Dendritic cell treated with granulocyte-macrophage colony-stimulating factor and Interleukin-4, amounts not matched to agents 40 ng/mL and 50 ng/mL, for 4 days (primary cell): ENCODE measurements around the gene CARD11.

Experiments used
- H3K27ac Mint-ChIP-seq: one replicate; pipeline ENCODE4 v1.8.0; 2022; ENCODE audit warnings: mild to moderate bottlenecking, mixed read lengths
- H3K27me3 Mint-ChIP-seq: one replicate; pipeline ENCODE4 v1.8.0; 2022; ENCODE audit warnings: mild to moderate bottlenecking, mixed read lengths
- H3K36me3 Mint-ChIP-seq: one replicate; pipeline ENCODE4 v1.8.0; 2022; ENCODE audit warnings: low read depth, mixed read lengths
- H3K4me1 Mint-ChIP-seq: one replicate; pipeline ENCODE4 v1.8.0; 2022; ENCODE audit warnings: low read depth, mixed read lengths
- H3K4me3 Mint-ChIP-seq: one replicate; pipeline ENCODE4 v1.8.0; 2022; ENCODE audit warnings: mild to moderate bottlenecking, moderate library complexity, mixed read lengths
- H3K9me3 Mint-ChIP-seq: one replicate; pipeline ENCODE4 v1.8.0; 2022; ENCODE audit warnings: mixed read lengths
- intact Hi-C: fragments of 100-400 bp; cut with micrococcal nuclease; formaldehyde crosslinking; loops from one replicate; pipeline ENCODE4 v1.15.0; 2022

CARD11 gene

DNA sequence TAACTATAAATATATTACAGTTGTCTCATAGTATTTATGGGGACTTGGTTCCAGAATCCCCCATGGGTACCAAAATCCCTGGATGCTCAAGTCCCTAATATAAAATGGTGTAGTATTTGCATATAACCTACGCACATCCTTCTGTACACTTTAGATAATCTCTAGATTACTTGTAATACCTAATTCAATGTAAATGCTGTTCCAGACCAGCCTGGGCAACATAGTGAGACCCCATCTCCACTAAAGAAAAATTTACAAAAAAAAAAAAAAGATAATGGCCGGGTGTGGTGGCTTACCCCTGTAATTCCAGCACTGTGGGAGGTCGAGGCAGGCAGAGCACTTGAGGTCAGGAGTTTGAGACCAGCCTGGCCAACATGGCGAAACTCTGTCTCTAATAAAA, 182.2 kb downstream of the CARD11 start:
- Mint-ChIP-seq H3K36me3 (no peaks in the 10 kb centered on the region), H3K4me1 (peaks cover 33% of the 10 kb centered on the region), H3K27ac (no peak overlapping the region), H3K9me3 (no peaks in the 10 kb centered on the region), H3K4me3 (no peak overlapping the region), H3K27me3 (peaks cover 35% of the 10 kb centered on the region)
- intact Hi-C loops: loop anchor here (10.0 kb wide), 1 partner anchor 443 kb away; the partner anchor contains the start of gene SDK1

- Mint-ChIP-seq H3K4me3 (no peak overlapping the region), H3K36me3 (no peaks in the 10 kb centered on the region), H3K9me3 (no peaks in the 10 kb centered on the region), H3K27ac (peak overlapping the region; percentile 30), H3K4me1 (peaks cover 35% of the 10 kb centered on the region), H3K27me3 (peaks cover 27% of the 10 kb centered on the region)
- intact Hi-C loops: loop anchor here (10.0 kb wide), 1 partner anchor 444 kb away; the partner anchor contains the start of gene SDK1
These were observed 183.0 kb downstream of the CARD11 start for GRCh38 chr7:2860627-2861133.

- no peak overlapping the region for H3K4me3 Mint-ChIP-seq
- intact Hi-C loops: loop anchor here (10.0 kb wide), 1 partner anchor 445 kb away; the partner anchor contains the start of gene SDK1
- H3K36me3 Mint-ChIP-seq: no peaks in the 10 kb centered on the region
These were observed 183.7 kb downstream of the CARD11 start for GRCh38 chr7:2859952-2860351.

GRCh38 chr7:2858621-2859020, 185.0 kb downstream of the CARD11 start:
- peaks cover 20% of the 10 kb centered on the region for H3K4me1 Mint-ChIP-seq
- H3K27ac Mint-ChIP-seq: no peak overlapping the region
- H3K27me3 Mint-ChIP-seq: peaks cover 27% of the 10 kb centered on the region
- no peak overlapping the region for H3K4me3 Mint-ChIP-seq
- H3K36me3 Mint-ChIP-seq: no peaks in the 10 kb centered on the region
- intact Hi-C loops: no loop called here
- H3K9me3 Mint-ChIP-seq: no peaks in the 10 kb centered on the region

More at GRCh38 chr7:2859952-2860351, 183.7 kb downstream of the CARD11 start:
- Mint-ChIP-seq H3K9me3 (no peaks in the 10 kb centered on the region), H3K27ac (peak overlapping the region; percentile 30), H3K4me1 (peaks cover 33% of the 10 kb centered on the region), H3K27me3 (peaks cover 27% of the 10 kb centered on the region)

- H3K4me1 Mint-ChIP-seq: peaks cover 6% of the 10 kb centered on the region
- H3K9me3 Mint-ChIP-seq: no peaks in the 10 kb centered on the region
- no peaks in the 10 kb centered on the region for H3K36me3 Mint-ChIP-seq
- intact Hi-C loops: no loop called here
- H3K27me3 Mint-ChIP-seq: peaks cover 27% of the 10 kb centered on the region
- no peak overlapping the region for H3K27ac Mint-ChIP-seq
- H3K4me3 Mint-ChIP-seq: no peak overlapping the region
These were observed 187.1 kb downstream of the CARD11 start for GRCh38 chr7:2856388-2857169.
